HG03045 (cell line): ENCODE measurements around the gene NTN1.

Source experiments
- ATAC-seq: cut with Tn5 transposase; IDR thresholded peaks from one replicate; pipeline ENCODE4 v1.9.1; 2021; ENCODE audit warnings: mild to moderate bottlenecking, moderate library complexity; ENCODE audit not compliant: unreplicated experiment

NTN1 gene

DNA sequence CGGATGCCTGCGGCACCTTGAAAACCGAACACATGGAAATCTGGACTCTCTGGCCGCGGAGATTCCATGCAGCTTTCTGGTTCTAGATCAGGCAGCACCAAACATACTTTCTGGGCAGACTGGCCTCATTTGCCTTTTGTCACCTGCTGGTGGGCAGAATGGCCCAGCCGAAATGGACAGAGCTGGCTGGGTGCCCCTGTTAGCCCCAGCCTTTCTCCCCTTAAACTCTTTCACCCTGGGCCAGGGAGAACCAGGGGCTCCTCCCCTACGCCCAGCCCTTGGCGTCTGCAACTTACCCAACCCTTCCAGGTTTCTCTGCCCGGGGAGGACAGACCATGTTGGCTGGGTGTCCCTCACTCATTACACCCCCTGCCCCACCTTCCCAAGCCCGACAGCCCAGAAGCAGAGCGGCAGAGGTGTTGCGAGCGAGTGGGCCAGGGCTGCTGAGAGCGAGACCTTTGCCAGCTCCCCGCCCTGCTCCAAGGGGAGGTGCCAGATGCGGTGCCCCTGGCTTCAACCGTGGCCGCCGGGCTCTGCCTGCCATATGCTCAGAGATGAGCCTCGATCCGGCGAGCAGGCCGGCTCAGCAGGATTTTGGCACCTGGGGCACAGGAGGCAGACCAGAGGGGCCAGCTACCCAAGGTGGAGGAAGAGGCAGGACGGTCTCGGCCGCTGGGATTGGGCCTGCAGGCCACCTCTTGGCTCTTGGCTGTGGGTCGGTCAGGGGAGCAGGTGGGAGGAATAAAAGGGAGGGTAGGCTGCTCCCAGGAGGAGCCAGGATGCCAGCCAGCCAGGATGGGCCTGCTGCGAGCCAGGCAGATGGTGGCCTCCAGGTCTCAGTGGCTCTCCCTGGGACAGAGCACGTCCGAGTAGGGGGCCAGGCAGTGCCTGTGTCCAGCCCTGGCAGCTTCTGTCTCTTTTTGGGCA, 191.3 kb downstream of the NTN1 start:
- ATAC-seq = no peak

DNA sequence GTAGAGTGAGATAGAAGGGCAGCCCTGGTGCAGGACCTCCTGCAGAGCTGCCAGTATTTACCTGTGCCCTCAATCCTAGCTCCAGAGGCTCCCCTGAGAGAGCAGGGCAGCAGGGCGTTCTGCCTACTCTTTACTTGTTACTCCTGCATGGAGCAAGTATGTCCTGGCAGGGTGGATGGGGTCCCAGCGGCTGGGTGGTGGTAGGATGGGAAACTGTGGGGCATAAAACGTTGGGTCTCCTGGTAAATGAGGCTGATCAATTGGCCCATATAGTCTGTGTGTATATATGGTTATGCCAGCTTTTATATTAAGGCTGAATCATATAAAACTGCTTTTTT, 192.0 kb downstream of the NTN1 start:
- ATAC-seq = no peak

DNA sequence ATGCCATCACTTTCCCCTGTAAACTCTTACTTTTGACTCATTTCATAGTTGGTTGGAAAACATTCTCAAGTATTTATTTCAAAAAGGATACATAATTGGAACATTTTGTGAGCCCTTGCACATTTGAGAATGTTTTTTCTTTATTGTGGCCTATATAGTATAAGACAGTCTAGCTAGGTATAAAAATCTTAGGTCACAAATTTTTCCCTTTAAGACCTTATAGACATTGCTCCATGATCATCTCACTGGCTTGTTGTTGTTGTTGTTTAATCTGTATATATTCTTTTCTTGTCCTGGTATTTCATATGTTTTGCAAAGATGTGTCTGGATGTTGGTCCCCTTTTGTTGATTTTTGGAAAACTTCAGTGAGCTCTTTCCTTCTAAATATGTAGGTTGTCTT, 194.2 kb downstream of the NTN1 start:
- ATAC-seq = no peak

DNA sequence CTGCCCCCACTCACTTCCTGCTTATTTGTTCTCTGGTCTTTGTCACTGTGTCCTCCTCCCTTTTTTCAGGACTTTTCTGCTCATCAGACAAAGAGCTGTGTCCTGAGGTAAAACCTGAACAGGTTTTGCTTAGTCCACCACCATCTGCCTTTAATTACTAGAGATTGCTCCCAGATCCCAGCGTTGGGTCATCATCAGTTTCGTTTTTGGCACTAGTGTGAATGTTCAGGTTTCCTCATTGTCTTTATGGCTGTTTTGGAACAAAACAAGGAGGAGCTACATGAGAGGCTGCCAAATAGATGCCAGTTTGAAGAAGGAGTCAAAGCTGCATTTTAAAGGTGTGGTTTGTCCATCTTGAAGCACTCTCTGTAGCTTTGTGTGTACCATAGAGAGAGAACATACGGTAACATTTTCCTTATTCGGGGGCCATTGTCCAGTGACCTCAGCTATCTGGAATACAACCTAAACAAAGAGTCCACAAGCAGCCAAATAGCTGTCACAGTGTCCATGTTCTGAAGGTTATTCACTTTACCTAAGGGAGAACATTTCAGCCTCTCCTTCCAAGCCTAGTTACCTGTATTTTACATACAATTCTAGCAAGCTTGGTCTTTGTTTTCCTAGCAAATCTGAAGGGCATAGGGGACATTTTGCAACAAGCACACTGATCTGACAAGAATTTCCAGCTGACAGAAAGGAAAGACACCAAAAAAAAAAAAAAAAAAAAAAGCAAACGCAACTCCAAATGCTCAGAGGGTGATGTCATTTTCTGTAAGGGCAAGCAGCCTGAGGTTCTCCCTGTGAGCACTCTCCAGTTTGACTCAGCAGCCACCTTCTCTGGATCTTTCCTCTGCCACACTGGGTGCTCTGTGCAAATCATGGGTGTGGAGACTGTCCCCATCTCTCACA, 196.1 kb downstream of the NTN1 start:
- ATAC-seq = no peak

- no peak for ATAC-seq
Measured at GRCh38 chr17:9218064-9218635, 196.8 kb downstream of the NTN1 start.

DNA sequence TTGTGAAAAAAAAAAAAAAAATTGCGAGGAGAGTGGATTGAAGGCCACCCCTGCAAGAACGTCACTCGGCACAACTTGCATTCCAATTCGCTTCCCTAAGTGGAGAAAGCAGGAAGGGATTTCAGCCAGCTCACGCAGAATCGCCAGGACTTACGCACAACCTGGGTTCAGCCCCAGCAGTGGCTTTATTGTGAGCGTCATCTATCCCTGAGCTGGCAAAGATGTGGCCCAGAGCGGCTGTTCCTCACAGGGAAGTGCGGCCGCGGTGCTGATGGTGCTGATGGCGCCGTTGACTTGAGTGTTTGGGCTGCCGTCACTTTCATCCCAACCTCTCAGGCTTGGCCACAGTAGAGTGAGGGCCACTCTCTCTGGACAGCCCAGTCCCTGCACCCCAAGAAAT, 197.6 kb downstream of the NTN1 start:
- ATAC-seq = no peak

GRCh38 chr17:9219631-9220397, 198.5 kb downstream of the NTN1 start:
- ATAC-seq = no peak

DNA sequence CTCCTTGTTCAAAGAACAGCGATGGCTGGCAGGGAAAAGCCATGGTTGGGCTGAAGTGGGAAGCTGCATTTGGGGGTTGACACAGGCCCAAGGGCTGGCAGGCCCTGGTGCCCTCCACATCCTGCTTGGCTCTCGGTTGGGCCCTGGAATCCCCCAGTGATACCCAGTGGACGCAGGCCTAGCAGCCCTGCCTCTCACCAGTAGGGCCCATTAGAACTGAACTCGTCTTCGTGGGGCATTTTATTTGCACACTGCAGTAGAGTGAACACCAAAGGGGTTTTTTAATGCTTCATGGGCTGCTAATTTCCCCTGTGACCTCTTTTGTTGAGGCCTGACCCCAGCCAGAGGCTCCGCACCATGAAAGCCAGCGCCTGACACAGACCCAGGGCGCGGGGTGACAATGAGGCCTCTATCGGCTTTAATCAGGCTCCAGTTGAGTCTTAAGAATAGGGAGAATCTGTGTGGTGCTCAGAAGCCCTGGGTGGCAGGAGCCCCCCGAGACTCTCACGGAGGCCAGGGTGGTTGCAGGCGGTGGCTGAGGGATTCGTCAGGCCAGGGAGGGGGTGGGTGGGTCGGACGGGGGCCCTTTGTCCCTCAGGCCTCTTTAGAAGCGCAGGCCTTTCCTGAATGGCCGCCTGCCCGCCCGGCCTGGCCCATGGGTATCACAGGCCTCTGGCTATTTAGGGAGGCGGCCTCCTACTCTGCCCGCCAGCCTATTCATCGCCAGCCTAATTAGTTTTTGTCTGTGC, 199.3 kb downstream of the NTN1 start:
- ATAC-seq = no peak

DNA sequence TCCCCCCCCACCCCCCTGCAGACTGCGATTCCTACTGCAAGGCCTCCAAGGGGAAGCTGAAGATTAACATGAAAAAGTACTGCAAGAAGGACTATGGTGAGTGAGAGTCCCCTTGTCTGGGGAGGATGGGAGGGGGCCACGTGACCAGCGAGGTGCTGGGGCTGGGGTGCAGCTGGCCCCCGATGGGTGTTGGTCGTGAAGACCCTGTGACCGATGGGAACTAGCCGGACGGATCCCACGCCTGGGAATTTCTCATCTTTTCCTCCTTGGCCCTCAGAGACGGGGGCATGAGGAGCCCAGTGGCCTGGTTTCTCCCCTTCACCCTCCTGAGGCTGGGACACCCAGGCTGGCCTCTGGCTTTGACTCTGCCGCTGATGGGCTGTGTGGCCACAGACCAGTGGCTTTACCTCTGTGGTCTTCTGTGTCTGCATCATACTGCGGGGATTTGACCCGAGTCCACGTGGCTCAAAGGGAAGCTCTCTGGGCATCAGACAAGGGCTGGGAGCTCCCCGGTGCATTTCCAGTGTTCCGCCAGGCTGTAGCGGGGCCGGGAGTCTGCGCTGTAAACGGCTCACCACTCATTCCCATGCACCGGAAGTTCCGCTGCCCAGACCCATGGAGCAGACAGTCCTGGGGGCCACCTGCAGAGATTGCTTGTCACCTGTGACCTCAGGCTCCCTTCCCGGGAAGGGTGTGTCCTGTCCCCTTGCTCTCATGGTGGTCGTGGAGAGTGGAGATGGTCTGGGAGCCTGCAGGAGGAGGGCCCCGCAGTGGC, 200.0 kb downstream of the NTN1 start:
- ATAC-seq = no peak

DNA sequence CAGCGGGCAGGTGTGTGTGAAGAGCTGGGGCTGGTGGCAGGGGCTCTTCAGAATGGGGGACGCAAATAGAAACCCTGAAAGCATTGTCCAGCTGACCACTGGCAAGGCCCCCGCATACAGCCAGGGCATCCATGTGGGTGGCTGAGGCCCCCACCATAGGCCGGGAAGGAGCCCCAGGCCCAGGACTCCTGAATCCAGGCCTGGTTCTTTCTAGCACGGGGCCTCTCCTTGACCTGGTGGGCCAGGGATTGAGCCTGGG, 200.5 kb downstream of the NTN1 start:
- no peak for ATAC-seq

DNA sequence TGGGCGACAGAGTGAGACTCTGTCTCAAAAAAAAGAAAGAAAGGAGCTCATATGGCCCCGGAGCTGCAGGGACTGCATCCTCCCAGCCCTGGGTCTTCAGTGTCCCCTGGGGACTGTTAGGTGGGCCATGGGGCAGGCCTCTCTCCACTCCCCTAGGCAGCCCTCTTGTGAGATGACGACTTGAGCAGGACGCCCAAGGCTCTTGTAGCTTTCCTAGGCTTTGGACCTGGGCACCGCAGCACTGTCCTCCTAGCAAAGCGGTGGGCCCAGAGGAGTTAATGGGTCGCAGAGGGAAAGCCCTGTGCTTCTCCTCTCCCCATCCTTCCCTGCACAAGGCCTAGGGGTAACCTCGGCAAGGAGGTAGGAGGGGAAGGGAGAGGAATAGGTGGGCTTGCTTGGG, 202.2 kb downstream of the NTN1 start:
- ATAC-seq = no peak

DNA sequence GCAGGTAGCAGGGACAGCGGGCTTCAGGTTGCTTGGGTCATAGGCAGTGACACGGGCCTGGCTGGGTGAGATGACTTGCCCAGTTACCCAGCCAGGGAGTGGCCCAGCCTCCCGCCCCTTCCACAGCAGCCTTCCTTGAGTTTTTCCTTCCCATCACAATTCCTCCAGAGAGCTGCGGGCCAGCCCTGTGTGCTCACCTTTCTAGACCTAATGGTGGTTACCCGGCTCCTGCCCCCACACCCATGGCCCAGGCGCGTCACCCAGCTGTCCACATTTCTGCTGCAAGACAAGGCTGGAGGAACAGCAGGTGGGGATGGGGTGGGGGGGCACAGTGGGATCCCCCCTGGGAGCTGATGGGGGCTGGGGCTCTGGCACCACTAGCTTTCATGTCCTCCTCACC, 203.2 kb downstream of the NTN1 start:
- ATAC-seq = no peak

GRCh38 chr17:9225305-9226101, 204.2 kb downstream of the NTN1 start:
- no peak for ATAC-seq

DNA sequence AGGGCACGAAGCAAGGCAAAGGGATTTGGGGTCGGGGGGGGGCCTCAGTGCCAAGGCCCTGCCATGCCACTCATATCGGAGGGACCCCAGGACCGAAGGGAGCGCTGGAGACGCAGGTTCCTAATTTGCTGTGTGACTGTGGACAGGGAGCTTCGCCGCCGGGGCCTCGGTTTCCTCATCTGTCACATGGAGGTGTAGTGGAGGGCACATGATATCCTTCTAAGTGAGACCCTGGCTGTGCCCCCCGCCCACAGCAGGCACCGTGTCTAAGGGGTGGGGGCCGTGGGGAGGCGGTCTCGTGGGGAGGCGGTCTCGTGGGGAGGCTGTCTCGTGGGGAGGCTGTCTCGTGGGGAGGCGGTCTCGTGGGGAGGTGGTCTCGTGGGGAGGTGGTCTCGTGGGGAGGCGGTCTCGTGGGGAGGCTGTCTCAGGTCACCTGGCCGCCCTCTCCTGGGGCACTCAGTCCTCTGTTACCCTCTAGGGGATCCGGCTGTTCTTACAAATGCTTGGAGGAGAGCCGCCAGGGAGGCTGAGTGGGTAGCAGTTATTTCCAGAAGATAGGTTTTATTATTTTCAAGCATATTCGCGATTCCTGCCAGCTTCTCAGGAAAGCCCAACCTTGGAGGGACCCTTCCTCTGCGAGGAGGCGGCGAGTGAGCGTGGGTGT, 205.0 kb downstream of the NTN1 start:
- ATAC-seq = no peak

DNA sequence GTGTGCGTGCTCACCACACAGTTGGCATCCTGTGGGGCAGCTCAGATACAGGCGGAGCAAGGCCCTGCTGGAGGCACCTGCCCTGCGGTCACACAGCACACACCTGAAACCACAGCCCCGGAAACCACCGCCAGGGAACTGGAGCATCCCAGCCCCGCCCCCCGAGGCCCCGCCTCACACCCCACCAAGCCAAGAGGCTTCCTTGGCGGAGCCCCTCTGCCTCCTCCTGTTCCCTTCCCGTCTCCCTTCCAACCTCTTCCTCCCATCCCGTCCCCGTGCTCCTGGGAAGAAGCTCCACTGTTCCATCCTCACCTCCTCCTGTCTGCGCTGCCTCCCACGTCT, 205.5 kb downstream of the NTN1 start:
- no peak for ATAC-seq

DNA sequence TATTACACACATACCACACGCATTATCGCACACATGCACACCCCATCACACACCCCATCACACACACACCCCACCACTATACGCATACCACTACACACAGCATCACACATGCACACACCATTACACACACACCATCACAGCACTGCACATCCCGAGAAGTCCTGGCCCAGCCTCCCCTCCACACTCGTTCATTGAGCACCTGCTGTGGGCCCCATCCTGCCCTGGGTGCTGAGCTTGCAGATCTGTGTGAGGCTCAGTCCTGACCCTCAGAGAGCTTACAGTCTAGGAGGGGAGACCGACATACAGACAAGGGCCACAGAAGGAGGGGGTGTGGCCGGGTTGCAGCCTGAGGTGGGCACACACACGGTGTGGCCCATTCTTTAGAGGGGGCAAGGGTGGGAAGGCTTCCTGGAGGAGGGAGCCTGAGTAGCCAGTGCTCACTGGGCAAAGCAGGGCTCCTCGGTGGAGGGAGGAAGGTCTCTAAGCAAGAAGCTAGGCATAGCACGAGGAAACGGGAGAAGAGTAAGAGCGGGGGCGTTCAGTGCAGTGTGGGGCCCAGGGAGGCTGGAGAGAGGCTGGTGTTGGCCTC, 206.6 kb downstream of the NTN1 start:
- ATAC-seq = no peak

- ATAC-seq = no peak
Measured at GRCh38 chr17:9228408-9229159, 207.3 kb downstream of the NTN1 start.
